ENCODE data around the gene SUN1. TPM values are rescaled to one million over a fixed set of nuclear protein-coding genes. Genes with fewer than 3 reads are reported as not detected.
"Not testable (repeated sequence)": the region's sequence is repeated elsewhere in the genome, so short reads cannot be mapped to it uniquely, and the experiment has no call there.

The SUN1 gene
- total and polyA plus RNA-seq, 2 donors (not counting 1 experiment from before 2014, with no cell fraction given), result 198 to 254 TPM

DNA sequence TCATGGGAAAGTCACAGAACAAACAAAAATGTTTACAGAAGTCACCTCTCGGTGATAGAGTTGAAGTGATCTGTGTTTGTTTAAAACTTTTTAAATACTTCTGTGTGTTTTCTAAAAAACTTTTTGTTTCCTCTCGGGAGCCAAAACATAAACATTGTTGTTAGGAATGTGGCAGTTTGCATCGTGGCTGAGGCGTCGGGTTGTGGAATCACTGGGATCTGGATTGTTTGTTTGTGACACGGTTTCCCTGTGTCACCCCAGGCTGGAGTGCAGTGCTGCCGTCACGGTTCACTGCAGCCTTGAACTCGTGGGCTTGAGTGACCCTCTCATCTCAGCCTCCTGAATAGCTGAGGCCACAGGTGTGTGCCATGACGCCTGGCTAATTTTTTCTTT, 29.0 kb upstream of the SUN1 start:
- no peaks in the 10 kb centered on the region for H3K9me3 ChIP-seq (ENCODE audit: control extremely low read depth in 1 of 3, control insufficient read depth in 2 of 3, insufficient read depth in 1 of 3, low read length in 2 of 3)
- Mint-ChIP-seq H3K27ac (no peak overlapping the region), H3K9me3 (ENCODE audit: insufficient read depth) (peaks cover 3% of the 10 kb centered on the region), H3K4me1 (no peaks in the 10 kb centered on the region), H3K27me3 (no peaks in the 10 kb centered on the region), H3K4me3 (no peak overlapping the region)
- H4K20me1 ChIP-seq (ENCODE audit: control insufficient read depth, insufficient read depth, low read length, poor library complexity, severe bottlenecking), result no peaks in the 10 kb centered on the region
- no peaks in the 10 kb centered on the region for H3K27me3 ChIP-seq (replicated peaks in 1 of 4; ENCODE audit: control extremely low read depth in 1 of 4, control insufficient read depth in 3 of 4, insufficient read depth in 4 of 4, low read length in 3 of 4)
- H3K4me1 ChIP-seq (ENCODE audit: control insufficient read depth in 2 of 2, insufficient read depth in 2 of 2, low read length in 2 of 2), result no peaks in the 10 kb centered on the region
- H2AFZ ChIP-seq (ENCODE audit: insufficient read depth, low read depth, low read length, poor library complexity, severe bottlenecking), result no peak overlapping the region
- 81% methylated on average over 7 of the region's 10 CpGs for WGBS (ENCODE audit: insufficient coverage)
- no peak overlapping the region for H3K27ac ChIP-seq (ENCODE audit: low read length in 2 of 2)
- POLR2A ChIA-PET, result no interaction called here
- TF ChIP-seq, protein P1, sequence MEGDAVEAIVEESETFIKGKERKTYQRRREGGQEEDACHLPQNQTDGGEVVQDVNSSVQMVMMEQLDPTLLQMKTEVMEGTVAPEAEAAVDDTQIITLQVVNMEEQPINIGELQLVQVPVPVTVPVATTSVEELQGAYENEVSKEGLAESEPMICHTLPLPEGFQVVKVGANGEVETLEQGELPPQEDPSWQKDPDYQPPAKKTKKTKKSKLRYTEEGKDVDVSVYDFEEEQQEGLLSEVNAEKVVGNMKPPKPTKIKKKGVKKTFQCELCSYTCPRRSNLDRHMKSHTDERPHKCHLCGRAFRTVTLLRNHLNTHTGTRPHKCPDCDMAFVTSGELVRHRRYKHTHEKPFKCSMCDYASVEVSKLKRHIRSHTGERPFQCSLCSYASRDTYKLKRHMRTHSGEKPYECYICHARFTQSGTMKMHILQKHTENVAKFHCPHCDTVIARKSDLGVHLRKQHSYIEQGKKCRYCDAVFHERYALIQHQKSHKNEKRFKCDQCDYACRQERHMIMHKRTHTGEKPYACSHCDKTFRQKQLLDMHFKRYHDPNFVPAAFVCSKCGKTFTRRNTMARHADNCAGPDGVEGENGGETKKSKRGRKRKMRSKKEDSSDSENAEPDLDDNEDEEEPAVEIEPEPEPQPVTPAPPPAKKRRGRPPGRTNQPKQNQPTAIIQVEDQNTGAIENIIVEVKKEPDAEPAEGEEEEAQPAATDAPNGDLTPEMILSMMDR (IDR thresholded peaks at IDR 0.05), result no peak
- no peak for TF ChIP-seq EZH2 (IDR thresholded peaks at IDR 0.05; ENCODE audit: borderline replicate concordance, insufficient read depth, low read depth, low read length, poor library complexity, severe bottlenecking)
- no peak overlapping the region for H3K4me3 ChIP-seq (ENCODE audit: control extremely low read depth in 1 of 5, extremely low read depth in 1 of 5, insufficient read depth in 1 of 5, low read depth in 2 of 5, low read length in 4 of 5)
- intact Hi-C loops (cut with micrococcal nuclease), result no loop called here
- CTCF ChIA-PET, result no interaction called here
- DNase-seq (no peak), ATAC-seq (ENCODE audit: low read depth) (no peak)
- H3K4me2 ChIP-seq (replicated peaks; ENCODE audit: low read depth, low read length, poor library complexity, severe bottlenecking), result no peak overlapping the region
- H3K79me2 ChIP-seq (ENCODE audit: control insufficient read depth, insufficient read depth, low read length), result no peaks in the 10 kb centered on the region
- H3K36me3 ChIP-seq (replicated peaks in 1 of 2; ENCODE audit: control extremely low read depth in 1 of 2, control insufficient read depth in 1 of 2, extremely low read depth in 1 of 2, insufficient read depth in 2 of 2, low read length in 1 of 2), result no peaks in the 10 kb centered on the region
- H3K9ac ChIP-seq (ENCODE audit: low read length), result no peak overlapping the region

DNA sequence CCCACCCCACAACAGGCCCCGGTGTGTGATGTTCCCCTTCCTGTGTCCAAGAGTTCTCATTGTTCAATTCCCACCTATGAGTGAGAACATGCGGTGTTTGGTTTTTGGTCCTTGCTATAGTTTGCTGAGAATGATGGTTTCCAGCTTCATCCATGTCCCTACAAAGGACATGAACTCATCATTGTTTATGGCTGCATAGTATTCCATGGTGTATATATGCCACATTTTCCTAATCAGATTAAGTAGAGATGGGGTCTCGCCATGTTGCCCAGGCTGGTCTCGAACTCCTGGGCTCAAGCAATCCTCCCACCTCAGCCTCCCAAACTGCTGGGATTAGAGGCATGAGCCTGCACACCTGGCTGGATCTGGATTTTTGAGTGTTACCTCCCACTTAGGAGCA, 28.5 kb upstream of the SUN1 start:
- CTCF ChIA-PET; H3K9me3 Mint-ChIP-seq (ENCODE audit: insufficient read depth); DNase-seq; H3K4me1 Mint-ChIP-seq; H2AFZ ChIP-seq (ENCODE audit: insufficient read depth, low read depth, low read length, poor library complexity, severe bottlenecking); H3K4me3 ChIP-seq (ENCODE audit: control extremely low read depth in 1 of 5, extremely low read depth in 1 of 5, insufficient read depth in 1 of 5, low read depth in 2 of 5, low read length in 4 of 5); H3K27me3 ChIP-seq (replicated peaks in 1 of 4; ENCODE audit: control extremely low read depth in 1 of 4, control insufficient read depth in 3 of 4, insufficient read depth in 4 of 4, low read length in 3 of 4); H3K4me3 Mint-ChIP-seq; H3K27me3 Mint-ChIP-seq; H3K4me2 ChIP-seq (replicated peaks; ENCODE audit: low read depth, low read length, poor library complexity, severe bottlenecking); H3K36me3 ChIP-seq (replicated peaks in 1 of 2; ENCODE audit: control extremely low read depth in 1 of 2, control insufficient read depth in 1 of 2, extremely low read depth in 1 of 2, insufficient read depth in 2 of 2, low read length in 1 of 2); H3K9ac ChIP-seq (ENCODE audit: low read length); H4K20me1 ChIP-seq (ENCODE audit: control insufficient read depth, insufficient read depth, low read length, poor library complexity, severe bottlenecking); H3K27ac Mint-ChIP-seq; POLR2A ChIA-PET; H3K9me3 ChIP-seq (ENCODE audit: control extremely low read depth in 1 of 3, control insufficient read depth in 2 of 3, insufficient read depth in 1 of 3, low read length in 2 of 3); ATAC-seq (ENCODE audit: low read depth); intact Hi-C loops (cut with micrococcal nuclease); H3K27ac ChIP-seq (ENCODE audit: low read length in 2 of 2); H3K79me2 ChIP-seq (ENCODE audit: control insufficient read depth, insufficient read depth, low read length); H3K4me1 ChIP-seq (ENCODE audit: control insufficient read depth in 2 of 2, insufficient read depth in 2 of 2, low read length in 2 of 2): not testable (repeated sequence)
- WGBS (ENCODE audit: insufficient coverage), result no CpG with 5 or more reads among the region's 4 CpGs
